Stimulated activated CD8-positive, alpha-beta memory T cell treated with anti-CD3 and anti-CD28 coated beads, Interleukin-4, amount 100 ng/mL, for 24 hours (primary cell): ENCODE results near the gene LRP2.

Experiments
- DNase-seq: peaks from one replicate; pipeline ENCODE4 v3.0.0-alpha.2; 2020; ENCODE audit warnings: low read depth

Gene LRP2

GRCh38 chr2:169087757-169088379 is 274.5 kb downstream of the LRP2 start:
- no peak for DNase-seq

GRCh38 chr2:169086893-169087467 is 275.4 kb downstream of the LRP2 start:
- DNase-seq: no peak

- DNase-seq: no peak
These were observed 279.3 kb downstream of the LRP2 start for GRCh38 chr2:169082995-169083394.

- no peak for DNase-seq
These were observed 280.8 kb downstream of the LRP2 start for GRCh38 chr2:169081551-169081950.

- DNase-seq: no peak
These were observed 281.9 kb downstream of the LRP2 start for GRCh38 chr2:169080250-169081069.

- DNase-seq: no peak
These were observed 284.6 kb downstream of the LRP2 start for GRCh38 chr2:169077674-169078240.
